Vagina (tissue), 2 donors: ENCODE results near the gene PTGER2. TPM values are rescaled to one million over a fixed set of nuclear protein-coding genes. Genes with fewer than 3 reads are reported as not detected.

Experiments used
- DNase-seq, 2 donors: peaks; one replicate each; pipeline ENCODE4 v3.0.0-alpha.2; 2017; ENCODE audit errors: extremely low spot score in 2 of 2
- H3K27ac ChIP-seq: fragments of 200-600 bp; sonication (generic); one replicate; pipeline ENCODE4 v1.5.1; 2019
- H3K27me3 ChIP-seq: fragments of 200-600 bp; sonication (generic); one replicate; pipeline ENCODE4 v1.5.1; 2019
- H3K36me3 ChIP-seq, 2 donors: fragments of 200-600 bp; sonication (generic); one replicate each; pipeline ENCODE4 v1.5.1; 2017 to 2019
- H3K4me1 ChIP-seq: fragments of 200-600 bp; sonication (generic); one replicate; pipeline ENCODE4 v1.5.1; 2019
- H3K4me3 ChIP-seq, 2 donors: fragments of 200-600 bp; sonication (generic); 1 replicate in 1 of 2; 2 replicates in 1 of 2; pipeline ENCODE4 v1.5.1; 2016 to 2019
- H3K9me3 ChIP-seq: fragments of 200-600 bp; sonication (generic); one replicate; pipeline ENCODE4 v1.5.1; 2019
- POLR2A ChIP-seq, 2 donors: fragments of 450-650 bp; IDR thresholded peaks; one replicate each; pipeline ENCODE4 v1.6.1; 2017; ENCODE audit warnings: antibody characterized with exemption in 2 of 2, mild to moderate bottlenecking in 2 of 2, moderate library complexity in 2 of 2
- POLR2AphosphoS5 ChIP-seq, 2 donors: sonication (generic); formaldehyde crosslinking; IDR thresholded peaks; one replicate each; pipeline ENCODE4 v1.9.0; 2017; ENCODE audit warnings: antibody characterized with exemption in 2 of 2, mild to moderate bottlenecking in 2 of 2, low read depth in 1 of 2; ENCODE audit not compliant: insufficient read depth in 1 of 2
- intact Hi-C: fragments of 100-400 bp; cut with DNase I; formaldehyde crosslinking; loops from one replicate; pipeline ENCODE4 v1.15.1; 2023
- total RNA-seq: library from RNA; depleted of rRNA; stranded (reverse); fragments of >200 nt; gene quantifications from one replicate; pipeline ENCODE4 v1.2.3, GENCODE V29; 2016
- TF ChIP-seq, protein P1 (sequence below), 3 experiments: fragments of 450-650 bp in 2 of 3; fragments of 200-600 bp in 1 of 3; sonication (generic) in 1 of 3; IDR thresholded peaks; one replicate each; pipeline ENCODE4 v1.5.1; 2017 to 2019; ENCODE audit warnings: antibody characterized with exemption in 3 of 3, mild to moderate bottlenecking in 2 of 3, moderate library complexity in 2 of 3

The PTGER2 gene
- total RNA-seq, 1 donor from 2014 or later, result 10.3 TPM

DNA sequence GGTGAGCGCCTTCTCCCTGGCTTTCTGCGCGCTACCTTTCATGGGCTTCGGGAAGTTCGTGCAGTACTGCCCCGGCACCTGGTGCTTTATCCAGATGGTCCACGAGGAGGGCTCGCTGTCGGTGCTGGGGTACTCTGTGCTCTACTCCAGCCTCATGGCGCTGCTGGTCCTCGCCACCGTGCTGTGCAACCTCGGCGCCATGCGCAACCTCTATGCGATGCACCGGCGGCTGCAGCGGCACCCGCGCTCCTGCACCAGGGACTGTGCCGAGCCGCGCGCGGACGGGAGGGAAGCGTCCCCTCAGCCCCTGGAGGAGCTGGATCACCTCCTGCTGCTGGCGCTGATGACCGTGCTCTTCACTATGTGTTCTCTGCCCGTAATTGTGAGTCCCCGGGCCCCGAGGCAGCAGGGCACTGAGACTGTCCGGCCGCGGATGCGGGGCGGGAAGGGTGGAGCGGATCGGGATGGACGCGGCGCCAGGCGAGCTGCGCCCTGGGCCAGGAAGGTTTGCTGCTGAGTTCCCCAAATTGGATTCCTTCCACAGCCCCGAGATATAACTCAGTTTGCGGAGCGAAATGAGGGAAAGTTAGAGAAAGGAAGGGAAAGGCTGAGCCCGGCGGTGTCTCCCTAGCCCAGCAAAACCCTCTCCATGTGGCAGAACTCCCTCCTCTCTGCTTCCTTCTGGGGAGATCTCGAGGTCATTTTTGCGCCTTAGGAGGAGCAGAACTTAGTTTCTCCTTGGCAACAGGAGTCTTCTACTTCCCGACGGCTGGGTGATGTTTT is 45.6 kb upstream of the PTGER2 start:
- Histone ChIP-seq H3K4me1 (peaks cover 37% of the 10 kb centered on the region), H3K27me3 (no peaks in the 10 kb centered on the region), H3K4me3 (peak overlapping the region; percentile 47 to 52), H3K27ac (peak overlapping the region; percentile 10), H3K36me3 (no peaks in the 10 kb centered on the region), H3K9me3 (no peaks in the 10 kb centered on the region)
- TF ChIP-seq POLR2A (IDR thresholded peaks at IDR 0.05) (no peak), POLR2AphosphoS5 (IDR thresholded peaks at IDR 0.05; ENCODE audit: insufficient read depth in 1 of 2, low read depth in 1 of 2) (no peak)
- TF ChIP-seq, protein P1, sequence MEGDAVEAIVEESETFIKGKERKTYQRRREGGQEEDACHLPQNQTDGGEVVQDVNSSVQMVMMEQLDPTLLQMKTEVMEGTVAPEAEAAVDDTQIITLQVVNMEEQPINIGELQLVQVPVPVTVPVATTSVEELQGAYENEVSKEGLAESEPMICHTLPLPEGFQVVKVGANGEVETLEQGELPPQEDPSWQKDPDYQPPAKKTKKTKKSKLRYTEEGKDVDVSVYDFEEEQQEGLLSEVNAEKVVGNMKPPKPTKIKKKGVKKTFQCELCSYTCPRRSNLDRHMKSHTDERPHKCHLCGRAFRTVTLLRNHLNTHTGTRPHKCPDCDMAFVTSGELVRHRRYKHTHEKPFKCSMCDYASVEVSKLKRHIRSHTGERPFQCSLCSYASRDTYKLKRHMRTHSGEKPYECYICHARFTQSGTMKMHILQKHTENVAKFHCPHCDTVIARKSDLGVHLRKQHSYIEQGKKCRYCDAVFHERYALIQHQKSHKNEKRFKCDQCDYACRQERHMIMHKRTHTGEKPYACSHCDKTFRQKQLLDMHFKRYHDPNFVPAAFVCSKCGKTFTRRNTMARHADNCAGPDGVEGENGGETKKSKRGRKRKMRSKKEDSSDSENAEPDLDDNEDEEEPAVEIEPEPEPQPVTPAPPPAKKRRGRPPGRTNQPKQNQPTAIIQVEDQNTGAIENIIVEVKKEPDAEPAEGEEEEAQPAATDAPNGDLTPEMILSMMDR (IDR thresholded peaks at IDR 0.05), result no peak
- intact Hi-C loops, result loop anchor here (5.0 kb wide), 1 partner anchor 201 kb away; the partner anchor contains the start of gene NID2
- no peak for DNase-seq

DNA sequence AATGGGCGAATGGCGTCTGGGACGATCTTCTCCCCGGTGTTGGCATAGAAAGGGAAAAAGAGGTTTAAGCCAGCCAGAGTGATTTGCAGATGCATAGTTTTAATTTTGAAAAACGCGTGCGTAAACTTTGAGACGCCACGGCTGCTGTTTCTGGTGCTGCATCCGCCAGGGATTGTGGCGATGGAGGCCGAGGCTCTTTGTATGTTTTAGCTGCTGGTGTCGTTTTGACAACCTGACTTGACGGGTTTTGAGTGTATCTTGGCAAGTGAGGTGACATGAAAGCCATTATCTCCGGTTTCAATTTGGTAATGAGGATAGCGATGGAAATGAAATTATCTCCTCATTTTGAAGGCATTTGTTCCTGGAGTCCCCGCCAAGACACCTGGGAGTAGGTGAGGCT is 45.0 kb upstream of the PTGER2 start:
- no peaks in the 10 kb centered on the region for H3K27me3 ChIP-seq
- H3K4me1 ChIP-seq, result peaks cover 37% of the 10 kb centered on the region
- TF ChIP-seq, protein P1 (IDR thresholded peaks at IDR 0.05), result no peak
- TF ChIP-seq POLR2A (IDR thresholded peaks at IDR 0.05) (no peak), POLR2AphosphoS5 (IDR thresholded peaks at IDR 0.05; ENCODE audit: insufficient read depth in 1 of 2, low read depth in 1 of 2) (no peak)
- H3K4me3 ChIP-seq, result peak overlapping the region; percentile 47 to 52
- H3K27ac ChIP-seq, result peak overlapping the region; percentile 10
- DNase-seq, result no peak
- intact Hi-C loops, result loop anchor here (5.0 kb wide), 1 partner anchor 202 kb away; the partner anchor contains the start of gene NID2
- H3K36me3 ChIP-seq, result no peaks in the 10 kb centered on the region
- H3K9me3 ChIP-seq, result no peaks in the 10 kb centered on the region

DNA sequence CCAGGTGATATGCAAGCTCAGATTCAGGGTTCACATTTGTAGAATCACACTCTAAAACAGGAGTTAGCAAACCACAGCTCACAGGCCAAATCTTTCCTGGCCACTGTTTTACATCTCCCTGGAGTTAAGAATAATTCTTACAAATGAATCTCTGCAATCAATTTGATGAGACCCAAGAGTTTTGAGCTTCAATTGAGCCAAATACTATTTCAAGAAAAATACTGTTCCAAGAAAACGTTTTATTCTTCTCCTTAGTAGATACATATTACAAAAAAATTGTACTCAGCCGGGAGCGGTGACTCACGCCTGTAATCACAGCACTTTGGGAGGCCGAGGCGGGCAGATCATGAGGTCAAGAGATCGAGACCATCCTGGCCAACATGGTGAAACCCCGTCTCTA is 44.1 kb upstream of the PTGER2 start:
- intact Hi-C loops, result loop anchor here (5.0 kb wide), 1 partner anchor 203 kb away; the partner anchor contains the start of gene NID2
- TF ChIP-seq POLR2AphosphoS5 (IDR thresholded peaks at IDR 0.05; ENCODE audit: insufficient read depth in 1 of 2, low read depth in 1 of 2), result peak in 1 of 2 donors; percentile 11
- no peak for TF ChIP-seq POLR2A (IDR thresholded peaks at IDR 0.05)
- TF ChIP-seq, protein P1 (IDR thresholded peaks at IDR 0.05), result no peak
- H3K4me3 ChIP-seq, result no peak overlapping the region
- peak in 1 of 2 donors; percentile 37 for DNase-seq
- no peaks in the 10 kb centered on the region for H3K9me3 ChIP-seq
- H3K4me1 ChIP-seq, result peaks cover 37% of the 10 kb centered on the region
- H3K27me3 ChIP-seq, result no peaks in the 10 kb centered on the region
- H3K27ac ChIP-seq, result no peak overlapping the region
- no peaks in the 10 kb centered on the region for H3K36me3 ChIP-seq

DNA sequence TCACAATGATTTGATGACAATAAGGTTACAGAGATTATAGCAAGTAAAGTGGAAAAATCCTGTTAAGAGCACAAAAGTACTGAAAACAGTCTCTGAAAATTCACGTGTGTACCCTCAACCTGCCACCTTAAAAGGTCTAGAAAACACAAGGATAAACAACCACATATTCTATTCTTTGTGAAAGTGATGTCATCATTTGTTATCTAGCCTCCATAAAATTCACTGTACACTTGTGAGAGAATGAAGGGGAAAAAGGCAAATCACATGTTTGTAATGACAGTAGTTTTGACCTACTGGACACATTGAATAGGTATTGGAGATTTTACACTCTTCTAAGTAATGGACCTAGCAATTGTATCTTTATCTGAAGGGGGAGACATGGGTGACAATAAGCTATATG is 42.6 kb upstream of the PTGER2 start:
- Histone ChIP-seq H3K9me3 (no peaks in the 10 kb centered on the region), H3K36me3 (no peaks in the 10 kb centered on the region), H3K27ac (no peak overlapping the region), H3K4me3 (no peak overlapping the region), H3K4me1 (peaks cover 30% of the 10 kb centered on the region), H3K27me3 (no peaks in the 10 kb centered on the region)
- TF ChIP-seq, protein P1 (IDR thresholded peaks at IDR 0.05), result no peak
- TF ChIP-seq POLR2A (IDR thresholded peaks at IDR 0.05), result no peak
- TF ChIP-seq POLR2AphosphoS5 (IDR thresholded peaks at IDR 0.05; ENCODE audit: insufficient read depth in 1 of 2, low read depth in 1 of 2), result no peak
- intact Hi-C loops, result no loop called here
- DNase-seq, result no peak

DNA sequence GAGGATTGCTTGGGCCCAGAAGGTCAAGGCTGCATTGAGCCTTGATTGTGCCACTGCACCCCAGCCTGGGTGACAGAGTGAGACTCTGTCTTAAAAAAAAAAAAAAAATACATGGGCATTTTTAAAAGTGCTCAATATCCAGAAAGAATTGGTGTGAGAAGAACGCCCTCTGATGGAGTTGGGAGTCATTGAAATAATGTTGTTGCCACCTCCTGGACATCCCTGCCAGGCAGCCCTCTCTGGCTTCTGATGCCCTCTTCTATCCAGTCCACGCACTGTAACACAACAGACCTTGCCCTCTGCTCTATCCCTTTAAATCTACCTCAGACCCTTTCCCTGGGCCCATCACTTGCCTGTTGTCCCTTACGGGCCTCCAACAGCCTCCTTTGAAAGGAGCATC is 41.7 kb upstream of the PTGER2 start:
- H3K4me3 ChIP-seq, result no peak overlapping the region
- no peaks in the 10 kb centered on the region for H3K27me3 ChIP-seq
- H3K9me3 ChIP-seq, result no peaks in the 10 kb centered on the region
- intact Hi-C loops, result no loop called here
- no peaks in the 10 kb centered on the region for H3K36me3 ChIP-seq
- H3K4me1 ChIP-seq, result peaks cover 21% of the 10 kb centered on the region
- no peak for DNase-seq
- no peak overlapping the region for H3K27ac ChIP-seq
- TF ChIP-seq POLR2AphosphoS5 (IDR thresholded peaks at IDR 0.05; ENCODE audit: insufficient read depth in 1 of 2, low read depth in 1 of 2) (no peak), POLR2A (IDR thresholded peaks at IDR 0.05) (no peak)
- TF ChIP-seq, protein P1 (IDR thresholded peaks at IDR 0.05), result no peak
